Nephron (organoid): ENCODE results near the gene CEMIP2.

Source experiments
- H3K27ac Mint-ChIP-seq, 3 experiments: 2 replicates each; pipeline ENCODE4 v1.8.0; 2020; ENCODE audit warnings: mixed read lengths in 3 of 3, mild to moderate bottlenecking in 2 of 3, moderate library complexity in 1 of 3
- H3K27me3 Mint-ChIP-seq: 2 replicates; pipeline ENCODE4 v1.8.0; 2021; ENCODE audit warnings: low read depth, mild to moderate bottlenecking, moderate library complexity, mixed read lengths
- H3K36me3 Mint-ChIP-seq: 2 replicates; pipeline ENCODE4 v1.8.0; 2020; ENCODE audit warnings: low read depth, mixed read lengths
- H3K4me1 Mint-ChIP-seq: 2 replicates; pipeline ENCODE4 v1.8.0; 2020; ENCODE audit warnings: mixed read lengths
- H3K4me3 Mint-ChIP-seq, 3 experiments: 2 replicates each; pipeline ENCODE4 v1.8.0; 2020; ENCODE audit warnings: mild to moderate bottlenecking in 3 of 3, mixed read lengths in 3 of 3, moderate library complexity in 2 of 3
- H3K9me3 Mint-ChIP-seq: 2 replicates; pipeline ENCODE4 v1.8.0; 2020; ENCODE audit warnings: mixed read lengths
- CTCF ChIP-seq, 3 experiments: fragments of 200-600 bp; sonication (generic); IDR thresholded peaks; one replicate each; pipeline ENCODE4 v1.5.0; 2021; ENCODE audit warnings: antibody characterized with exemption in 3 of 3; ENCODE audit not compliant: unreplicated experiment in 3 of 3

The CEMIP2 gene

GRCh38 chr9:71670121-71670520 lies 98.2 kb downstream of the CEMIP2 start:
- no peak for TF ChIP-seq CTCF (IDR thresholded peaks at IDR 0.05; ENCODE audit: unreplicated experiment in 3 of 3)
- Mint-ChIP-seq H3K27me3 (no peaks in the 10 kb centered on the region), H3K9me3 (no peaks in the 10 kb centered on the region), H3K4me1 (peaks cover 5% of the 10 kb centered on the region), H3K36me3 (no peaks in the 10 kb centered on the region), H3K27ac (no peak overlapping the region), H3K4me3 (no peak overlapping the region)

- H3K27ac Mint-ChIP-seq, result no peak overlapping the region
- H3K36me3 Mint-ChIP-seq, result no peaks in the 10 kb centered on the region
- H3K27me3 Mint-ChIP-seq, result no peaks in the 10 kb centered on the region
- peaks cover 9% of the 10 kb centered on the region for H3K4me1 Mint-ChIP-seq
- no peak overlapping the region for H3K4me3 Mint-ChIP-seq
- TF ChIP-seq CTCF (IDR thresholded peaks at IDR 0.05; ENCODE audit: unreplicated experiment in 3 of 3), result no peak
- H3K9me3 Mint-ChIP-seq, result no peaks in the 10 kb centered on the region
Measured at GRCh38 chr9:71669284-71669995, 98.9 kb downstream of the CEMIP2 start.

- Mint-ChIP-seq H3K9me3 (no peaks in the 10 kb centered on the region), H3K27ac (no peak overlapping the region), H3K27me3 (no peaks in the 10 kb centered on the region), H3K4me3 (no peak overlapping the region), H3K4me1 (peaks cover 17% of the 10 kb centered on the region), H3K36me3 (no peaks in the 10 kb centered on the region)
- TF ChIP-seq CTCF (IDR thresholded peaks at IDR 0.05; ENCODE audit: unreplicated experiment in 3 of 3), result no peak
Measured at GRCh38 chr9:71668717-71669116, 99.6 kb downstream of the CEMIP2 start.

GRCh38 chr9:71665247-71665646 lies 103.1 kb downstream of the CEMIP2 start:
- Mint-ChIP-seq H3K4me3 (no peak overlapping the region), H3K9me3 (no peaks in the 10 kb centered on the region), H3K27ac (no peak overlapping the region), H3K36me3 (no peaks in the 10 kb centered on the region), H3K27me3 (no peaks in the 10 kb centered on the region), H3K4me1 (peaks cover 28% of the 10 kb centered on the region)
- TF ChIP-seq CTCF (IDR thresholded peaks at IDR 0.05; ENCODE audit: unreplicated experiment in 3 of 3), result no peak

- Mint-ChIP-seq H3K27ac (peak overlapping the region in 2 of 3 experiments; percentile 8 to 31), H3K4me1 (peaks cover 24% of the 10 kb centered on the region), H3K27me3 (no peaks in the 10 kb centered on the region)
Measured at GRCh38 chr9:71664566-71664965, 103.7 kb downstream of the CEMIP2 start.

More at GRCh38 chr9:71664566-71664965, 103.7 kb downstream of the CEMIP2 start:
- no peak for TF ChIP-seq CTCF (IDR thresholded peaks at IDR 0.05; ENCODE audit: unreplicated experiment in 3 of 3)
- no peak overlapping the region for H3K4me3 Mint-ChIP-seq
- H3K36me3 Mint-ChIP-seq, result no peaks in the 10 kb centered on the region
- H3K9me3 Mint-ChIP-seq, result no peaks in the 10 kb centered on the region
